ENCODE results near the gene AUTS2.
A peak's percentile ranks its signal among the peaks of the same experiment; 100 is the strongest.
"Not testable (repeated sequence)": the region's sequence is repeated elsewhere in the genome, so short reads cannot be mapped to it uniquely, and the experiment has no call there.

AUTS2 gene

DNA sequence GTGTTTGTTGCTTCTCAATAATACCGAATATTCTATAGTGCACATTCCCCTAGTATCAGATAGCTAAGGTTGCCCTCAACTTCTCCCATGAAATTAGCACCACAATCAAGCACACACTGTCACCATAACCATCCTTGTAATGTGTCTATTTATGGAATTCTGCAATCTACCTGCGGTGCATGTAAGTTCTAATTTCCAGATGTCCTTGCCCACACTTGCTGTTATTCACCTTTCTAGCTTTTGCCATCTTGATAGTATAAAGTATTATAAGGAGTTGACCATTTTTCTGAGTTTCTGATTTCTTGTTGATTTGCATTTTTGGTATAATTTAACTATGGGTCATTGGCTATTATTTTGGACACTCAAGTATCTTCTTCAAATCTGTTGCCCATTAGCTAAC, 1043.6 kb downstream of the AUTS2 start:
- no peak for FAIRE-seq

DNA sequence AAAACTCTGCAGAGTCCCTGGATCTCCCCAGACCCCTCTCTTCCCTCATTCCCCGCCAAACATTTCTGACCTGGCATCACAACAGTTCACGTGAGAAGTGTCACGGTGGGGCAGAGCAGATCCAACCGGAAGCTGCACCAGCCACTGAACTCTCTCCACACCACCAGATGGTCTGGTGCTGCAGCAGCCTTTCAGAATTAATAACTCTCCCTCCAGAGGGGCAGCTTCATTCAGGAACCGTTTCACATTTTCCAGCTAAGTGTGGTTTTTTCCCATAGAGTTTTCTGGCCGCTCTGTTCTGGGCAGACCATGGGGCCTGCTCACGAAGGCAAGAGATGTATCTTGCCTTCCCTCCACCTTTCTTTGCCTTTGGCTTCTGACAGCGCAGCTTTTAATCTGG, 1047.0 kb downstream of the AUTS2 start:
- DNase-seq (ENCODE audit: insufficient read length, low spot score) = no peak

More for the DNA sequence above, 1043.6 kb downstream of the AUTS2 start:
- no peak for DNase-seq (ENCODE audit: insufficient read length, low spot score)

DNA sequence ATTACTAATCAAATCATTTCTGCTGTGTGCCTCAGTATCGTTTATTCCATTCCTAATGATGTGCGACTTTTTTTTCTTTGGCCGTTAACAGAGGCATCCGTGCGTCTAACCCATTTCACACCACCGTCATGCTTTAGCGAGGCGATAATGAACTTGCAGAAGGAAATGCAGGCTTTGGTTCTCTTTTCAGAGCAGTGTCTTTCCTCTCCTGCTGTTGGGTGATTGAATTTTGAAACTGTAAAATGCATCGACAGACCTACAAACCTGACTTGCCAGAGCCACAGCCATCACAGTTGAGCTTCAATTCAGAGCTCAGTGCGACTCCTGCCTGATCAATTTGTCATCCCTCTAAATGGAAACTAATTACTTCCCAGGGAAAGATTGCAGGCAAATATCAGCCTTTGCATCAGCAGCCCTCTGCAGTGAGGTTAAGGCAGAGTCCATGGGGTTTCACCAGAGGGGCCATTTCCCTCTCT, 1047.6 kb downstream of the AUTS2 start:
- FAIRE-seq (no peak), DNase-seq (ENCODE audit: insufficient read length, low spot score) (no peak)

More for the DNA sequence above, 1047.0 kb downstream of the AUTS2 start:
- FAIRE-seq = no peak

DNA sequence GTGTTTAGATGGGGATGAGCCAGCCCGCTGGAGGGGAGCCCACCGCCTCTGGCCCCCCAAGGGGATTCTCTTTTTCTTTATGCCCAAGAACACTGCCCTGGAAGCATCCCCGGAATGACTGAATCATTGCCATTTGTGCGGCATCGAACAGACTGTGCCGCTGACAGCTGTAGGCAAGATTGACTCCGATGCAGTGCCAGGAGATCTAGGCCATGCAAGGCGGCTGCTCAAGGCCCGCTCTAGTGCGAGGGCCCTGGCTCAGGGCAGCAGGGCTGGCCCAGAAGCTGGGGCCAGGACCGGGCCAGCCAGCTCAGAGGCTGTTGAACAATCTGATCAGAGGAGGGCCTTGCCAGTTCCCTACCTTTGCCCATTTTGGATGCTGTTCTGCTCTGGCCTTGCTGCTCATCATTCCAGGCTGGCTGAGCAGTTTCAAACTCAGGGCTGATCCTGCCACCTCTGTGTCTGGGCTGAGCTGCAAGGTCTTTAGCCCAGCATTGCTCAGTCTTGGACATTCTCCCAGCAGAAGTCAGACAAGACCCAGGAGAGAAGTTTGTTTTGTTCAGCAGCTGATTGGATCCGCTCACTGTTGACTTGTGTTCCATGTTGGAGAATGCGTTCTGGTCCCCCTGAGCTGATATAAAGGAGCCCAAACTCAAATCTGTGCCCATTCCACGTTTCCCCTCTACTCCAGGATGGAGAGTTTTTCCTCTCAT, 1048.4 kb downstream of the AUTS2 start:
- DNase-seq (ENCODE audit: insufficient read length, low spot score) (no peak), FAIRE-seq (no peak)

DNA sequence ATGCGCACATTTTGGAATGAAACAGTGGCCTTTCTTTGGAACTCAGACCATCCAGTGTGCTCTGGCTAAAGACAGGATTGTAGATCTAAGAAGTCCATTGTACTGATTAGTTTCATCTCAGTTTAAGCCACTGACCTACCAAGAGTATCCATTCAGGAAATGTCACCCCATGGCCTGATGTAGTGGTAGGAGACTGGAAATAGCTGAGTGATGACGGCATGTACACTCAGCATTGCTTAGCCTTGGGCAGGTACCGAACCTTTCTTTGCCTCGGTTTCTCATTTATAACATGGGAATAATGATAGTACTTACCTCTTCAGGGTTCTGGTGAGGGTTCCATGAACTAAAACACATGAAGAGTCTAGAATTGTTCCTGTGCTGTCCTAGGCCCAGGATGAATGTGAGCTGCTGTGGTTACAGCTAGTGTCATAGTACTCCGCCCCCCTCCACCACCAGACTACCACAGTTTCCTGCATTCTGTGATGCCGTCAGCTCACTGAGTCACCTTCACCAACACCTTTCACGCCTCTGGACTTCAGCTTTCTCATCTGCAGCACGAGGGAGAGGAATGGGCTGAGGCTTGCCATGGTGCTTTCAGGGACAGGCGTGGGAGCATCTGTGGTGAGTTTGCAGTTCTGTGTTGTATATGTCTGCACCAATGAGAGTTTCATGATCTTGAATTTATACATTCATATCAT, 1049.7 kb downstream of the AUTS2 start:
- FAIRE-seq (no peak), DNase-seq (ENCODE audit: insufficient read length, low spot score) (peak; percentile 7)

DNA sequence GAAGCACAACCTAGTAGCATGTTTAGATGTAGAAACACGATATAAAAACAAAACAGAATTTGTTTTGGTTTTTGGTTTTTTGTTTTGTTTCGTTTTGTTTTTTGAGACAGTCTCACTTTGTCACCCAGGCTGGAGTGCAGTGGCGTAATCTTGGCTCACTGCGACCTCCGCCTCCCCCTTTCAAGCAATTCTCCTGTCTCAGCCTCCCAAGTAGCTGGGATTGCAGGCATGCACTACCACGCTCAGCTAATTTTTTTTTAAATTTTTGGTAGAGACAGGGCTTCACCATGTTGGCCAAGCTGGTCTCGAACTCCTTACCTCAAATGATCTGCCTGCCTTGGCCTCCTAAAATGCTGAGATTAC, 1050.2 kb downstream of the AUTS2 start:
- not testable (repeated sequence) for DNase-seq (ENCODE audit: insufficient read length, low spot score); FAIRE-seq

DNA sequence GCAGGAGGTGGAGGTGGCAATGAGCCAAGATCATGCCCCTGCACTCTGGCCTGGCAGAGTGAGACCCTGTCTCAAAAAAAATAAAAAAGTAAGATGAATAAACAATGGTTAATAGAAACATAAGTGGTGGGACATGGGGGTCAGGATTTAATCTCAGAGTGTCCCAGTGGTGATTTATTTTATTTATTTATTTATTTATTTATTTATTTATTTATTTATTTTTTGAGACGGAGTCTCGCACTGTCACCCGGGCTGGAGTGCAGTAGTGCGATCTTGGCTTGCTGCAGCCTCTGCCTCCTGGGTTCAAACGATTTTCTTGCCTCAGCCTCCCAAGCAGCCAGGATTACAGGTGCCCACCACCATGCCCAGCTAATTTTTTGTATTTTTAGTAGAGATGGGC, 1051.0 kb downstream of the AUTS2 start:
- FAIRE-seq = no peak

DNA sequence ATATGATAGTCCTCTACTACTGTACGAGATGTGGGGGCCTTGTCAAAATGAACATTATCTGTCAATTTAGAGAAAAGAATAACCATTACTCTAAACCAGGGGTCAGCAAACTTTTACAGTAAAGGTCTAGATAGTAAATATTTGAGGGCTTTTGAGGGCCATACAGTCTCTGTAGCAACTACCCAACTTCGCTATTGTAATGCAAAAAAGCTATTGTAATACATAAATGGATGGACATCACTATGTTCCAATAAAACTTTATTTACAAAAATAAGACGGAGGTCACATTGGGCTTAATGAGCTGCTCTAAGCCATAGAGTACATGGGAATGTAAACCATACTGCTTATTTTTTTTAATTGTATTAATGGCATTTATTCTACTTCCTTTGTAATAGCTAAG, 1055.9 kb downstream of the AUTS2 start:
- DNase-seq (ENCODE audit: insufficient read length, low spot score) = no peak
- no peak for FAIRE-seq

More for the DNA sequence above, 1051.0 kb downstream of the AUTS2 start:
- DNase-seq (ENCODE audit: insufficient read length, low spot score) = no peak

DNA sequence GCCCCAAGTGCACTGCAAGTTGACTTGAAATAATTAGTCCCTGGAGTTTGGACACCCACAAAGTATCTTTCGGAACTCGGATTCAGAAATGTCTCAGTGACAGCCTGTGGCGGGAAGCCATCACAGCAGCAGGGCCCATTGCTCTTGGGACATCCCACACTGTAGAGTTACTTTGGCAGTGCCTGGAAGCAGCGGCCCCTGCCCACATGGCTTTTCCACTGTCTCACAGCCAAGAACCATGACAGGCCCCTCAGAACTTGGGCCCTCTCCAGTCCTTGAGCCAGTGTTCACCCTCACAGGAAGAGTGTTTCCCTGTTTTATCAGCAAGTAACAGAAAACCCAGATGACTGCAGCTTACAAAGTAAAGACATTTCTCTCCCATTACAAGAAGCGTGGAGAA, 1056.7 kb downstream of the AUTS2 start:
- FAIRE-seq (no peak), DNase-seq (ENCODE audit: insufficient read length, low spot score) (no peak)

DNA sequence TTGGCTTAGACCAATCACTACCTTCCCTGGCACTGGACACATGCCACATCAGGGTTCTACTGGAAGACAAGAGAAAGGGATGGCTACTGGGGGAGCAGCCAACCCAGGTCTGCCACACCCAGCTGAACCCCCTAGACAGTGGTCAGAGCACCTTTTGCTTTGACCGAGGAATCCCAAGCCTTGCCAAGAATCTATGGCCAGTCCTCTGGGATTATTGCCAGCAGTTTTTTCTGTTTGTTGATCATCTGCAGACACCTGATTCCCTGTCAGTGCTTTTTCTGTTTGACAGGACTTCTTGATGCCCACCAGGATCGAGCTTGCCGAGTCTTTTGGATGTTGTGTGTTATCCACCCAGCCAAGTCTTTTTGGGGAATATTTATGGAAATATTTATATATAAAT, 1057.4 kb downstream of the AUTS2 start:
- DNase-seq (ENCODE audit: insufficient read length, low spot score) (no peak), FAIRE-seq (no peak)

DNA sequence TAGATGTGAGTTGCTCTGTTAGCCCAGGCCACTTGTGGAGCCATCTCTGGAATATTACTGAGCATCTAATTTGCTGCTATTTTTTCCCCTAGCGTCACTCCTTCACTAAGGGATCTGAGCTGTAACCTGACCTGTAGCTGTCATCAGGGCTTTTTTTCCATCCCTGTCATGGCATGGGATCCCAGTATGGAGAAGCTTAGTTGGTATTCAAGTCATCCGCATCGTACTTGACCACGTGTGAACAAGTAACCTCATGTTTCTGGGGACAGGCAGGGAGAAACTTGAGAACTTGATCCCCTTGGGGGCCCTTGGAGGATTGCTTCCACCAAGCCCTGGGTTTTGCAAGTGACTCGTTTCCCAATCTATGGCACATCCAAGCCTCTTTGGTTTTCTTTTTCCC, 1059.3 kb downstream of the AUTS2 start:
- FAIRE-seq = no peak
- DNase-seq (ENCODE audit: insufficient read length, low spot score) = no peak

DNA sequence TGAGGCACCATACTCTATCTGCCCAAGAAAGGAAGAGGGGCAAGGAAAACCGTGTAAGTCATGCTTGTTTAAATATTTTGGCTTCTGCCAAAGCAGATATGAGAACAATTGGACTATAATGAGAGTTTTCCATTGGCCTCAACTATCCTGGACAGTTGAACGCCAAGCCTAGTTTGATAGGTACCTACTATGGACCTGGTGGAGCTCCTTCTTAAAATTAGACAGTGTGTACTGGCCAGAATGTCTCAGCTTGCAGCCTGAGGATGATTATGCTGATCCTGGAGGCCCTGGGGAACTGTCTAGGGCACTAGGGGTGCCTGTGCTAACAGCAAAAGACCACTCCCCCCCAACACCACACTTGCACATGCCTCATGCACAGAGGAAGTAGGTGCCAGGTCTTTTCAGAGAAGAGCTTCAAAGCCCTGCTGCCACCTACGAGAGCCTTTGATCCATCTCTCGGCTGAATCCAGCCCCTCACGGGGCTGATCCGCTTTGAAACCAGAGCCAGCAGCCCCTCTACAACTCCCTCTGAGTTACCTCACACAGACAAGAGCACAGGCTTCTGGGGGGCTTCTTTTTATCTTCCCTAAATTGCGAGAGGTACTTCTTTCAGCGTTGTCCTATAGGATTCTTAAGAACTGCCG, 1059.8 kb downstream of the AUTS2 start:
- FAIRE-seq (no peak), DNase-seq (ENCODE audit: insufficient read length, low spot score) (no peak)

DNA sequence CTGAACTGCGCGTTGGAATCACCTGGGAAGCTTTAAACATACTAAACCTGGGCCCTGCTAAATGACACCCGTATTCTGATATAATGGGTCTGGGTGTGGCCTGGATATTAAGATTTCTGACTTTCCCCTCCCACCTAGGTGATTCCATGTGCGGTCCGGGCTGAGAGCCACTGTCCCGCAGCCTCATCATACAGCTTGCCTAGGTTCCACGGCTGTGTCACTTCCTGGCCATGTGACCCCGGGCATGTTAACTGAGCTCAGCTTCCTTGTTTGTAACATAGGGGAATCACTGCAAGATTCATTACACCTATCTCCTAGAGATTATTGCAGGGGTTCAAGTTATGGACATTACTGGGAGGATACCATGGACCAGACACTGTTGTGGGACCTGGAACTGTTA, 1061.0 kb downstream of the AUTS2 start:
- FAIRE-seq = no peak
- no peak for DNase-seq (ENCODE audit: insufficient read length, low spot score)

DNA sequence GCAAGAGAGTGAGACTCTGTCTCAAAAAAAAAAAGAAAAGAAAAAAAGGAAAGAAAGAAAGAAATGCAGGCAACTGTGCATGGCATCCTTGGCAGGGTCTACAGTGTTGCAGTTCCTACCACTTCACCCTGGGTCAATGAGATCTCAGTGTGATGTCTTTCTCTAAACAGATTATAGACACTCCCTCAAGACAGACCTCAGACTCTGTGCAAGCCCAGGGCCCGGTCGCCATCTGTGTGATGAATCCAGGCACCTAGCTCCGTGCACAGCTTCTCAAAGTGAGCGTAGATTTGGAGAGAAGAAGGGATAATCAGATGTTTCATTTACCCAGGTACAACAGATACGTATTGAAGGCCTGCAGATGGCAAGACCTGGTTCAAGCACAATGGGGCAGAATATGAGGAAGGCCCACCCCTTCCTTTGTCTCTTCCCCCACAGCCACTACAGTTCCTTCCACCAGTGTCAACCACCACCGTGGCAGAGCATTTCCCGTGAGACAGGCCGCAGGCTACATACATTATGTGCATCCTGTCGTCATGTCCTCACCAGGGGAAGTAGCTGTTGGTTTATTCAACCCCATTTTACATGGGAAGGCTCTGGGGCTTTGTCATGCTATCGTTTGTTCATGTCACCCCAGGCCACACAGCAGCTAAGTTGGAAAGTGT, 1062.0 kb downstream of the AUTS2 start:
- no peak for FAIRE-seq
- no peak for DNase-seq (ENCODE audit: insufficient read length, low spot score)

DNA sequence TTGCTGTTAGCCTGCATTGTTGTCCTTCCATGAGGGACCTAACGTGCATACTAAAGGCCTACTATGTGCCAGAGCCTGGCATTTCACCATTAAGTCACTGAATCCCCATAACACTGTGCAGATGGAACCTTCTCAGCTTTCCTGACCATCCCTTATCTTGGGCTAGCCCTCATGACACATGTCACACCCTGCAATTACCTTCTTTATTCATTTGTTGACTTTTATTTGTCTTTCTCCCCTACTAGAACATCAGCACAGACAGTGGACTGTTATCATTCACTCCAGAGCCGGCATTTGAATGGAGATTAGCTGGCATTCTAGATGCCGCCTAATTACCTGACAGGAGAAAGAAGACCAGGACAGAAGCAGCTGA, 1062.5 kb downstream of the AUTS2 start:
- no peak for DNase-seq (ENCODE audit: insufficient read length, low spot score)
- FAIRE-seq = no peak

DNA sequence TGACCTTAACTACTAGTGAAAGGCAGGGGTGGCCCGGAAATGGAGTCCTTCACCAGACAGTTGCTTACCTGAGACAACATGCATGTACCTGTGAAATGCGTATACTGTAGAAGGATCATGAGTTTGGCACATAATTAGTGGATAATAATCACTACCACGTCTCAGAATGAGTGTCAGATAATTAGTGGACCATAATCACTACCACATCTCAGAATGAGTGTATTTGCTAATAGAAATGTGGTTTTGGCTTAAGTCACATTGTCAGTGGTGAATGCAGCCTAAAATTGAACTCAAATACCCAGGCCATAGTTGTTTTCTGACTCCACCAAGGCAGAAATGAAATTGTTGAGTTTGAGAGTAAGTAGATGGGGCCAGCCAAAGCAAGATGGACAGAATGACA, 1065.4 kb downstream of the AUTS2 start:
- no peak for DNase-seq (ENCODE audit: insufficient read length, low spot score)
- FAIRE-seq = no peak

DNA sequence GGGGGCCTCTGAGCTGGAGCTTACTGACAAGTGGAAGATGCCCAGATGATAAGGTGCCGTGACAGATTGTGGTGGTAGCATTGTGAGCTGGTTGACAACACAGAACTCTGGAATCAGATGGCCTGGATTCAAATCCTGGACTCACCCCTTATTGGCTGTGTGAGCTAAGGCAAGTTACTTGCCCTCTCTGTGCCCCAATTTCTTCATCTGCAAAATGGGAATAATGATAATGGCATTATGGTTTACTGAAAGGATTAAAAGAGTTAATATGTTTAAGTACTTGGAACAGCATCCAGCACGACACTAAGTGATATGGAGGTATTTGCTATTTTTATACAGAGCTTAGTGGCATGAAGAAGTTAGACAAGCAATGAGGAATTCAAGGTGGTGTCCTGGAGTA, 1067.7 kb downstream of the AUTS2 start:
- FAIRE-seq = no peak
- DNase-seq (ENCODE audit: insufficient read length, low spot score) = no peak

DNA sequence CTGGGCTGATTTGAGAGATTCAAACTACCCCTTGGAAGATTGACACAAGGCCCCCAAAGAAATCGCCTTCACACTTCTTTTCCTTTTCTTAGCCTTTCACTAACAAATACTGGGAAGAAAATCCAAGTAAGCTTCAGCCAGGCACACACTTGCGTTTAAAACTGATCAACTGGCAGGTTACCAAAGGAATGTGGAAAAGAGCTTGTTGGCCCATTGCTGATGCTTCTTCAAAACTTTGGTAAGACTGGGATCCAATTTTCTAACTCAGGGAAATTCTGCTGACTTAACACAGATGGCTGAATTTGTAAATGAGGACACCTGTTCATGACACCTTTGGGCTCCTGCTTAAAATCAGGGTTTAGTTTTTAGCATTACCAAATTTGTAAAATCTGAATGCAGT, 1069.1 kb downstream of the AUTS2 start:
- no peak for FAIRE-seq
- no peak for DNase-seq (ENCODE audit: insufficient read length, low spot score)

DNA sequence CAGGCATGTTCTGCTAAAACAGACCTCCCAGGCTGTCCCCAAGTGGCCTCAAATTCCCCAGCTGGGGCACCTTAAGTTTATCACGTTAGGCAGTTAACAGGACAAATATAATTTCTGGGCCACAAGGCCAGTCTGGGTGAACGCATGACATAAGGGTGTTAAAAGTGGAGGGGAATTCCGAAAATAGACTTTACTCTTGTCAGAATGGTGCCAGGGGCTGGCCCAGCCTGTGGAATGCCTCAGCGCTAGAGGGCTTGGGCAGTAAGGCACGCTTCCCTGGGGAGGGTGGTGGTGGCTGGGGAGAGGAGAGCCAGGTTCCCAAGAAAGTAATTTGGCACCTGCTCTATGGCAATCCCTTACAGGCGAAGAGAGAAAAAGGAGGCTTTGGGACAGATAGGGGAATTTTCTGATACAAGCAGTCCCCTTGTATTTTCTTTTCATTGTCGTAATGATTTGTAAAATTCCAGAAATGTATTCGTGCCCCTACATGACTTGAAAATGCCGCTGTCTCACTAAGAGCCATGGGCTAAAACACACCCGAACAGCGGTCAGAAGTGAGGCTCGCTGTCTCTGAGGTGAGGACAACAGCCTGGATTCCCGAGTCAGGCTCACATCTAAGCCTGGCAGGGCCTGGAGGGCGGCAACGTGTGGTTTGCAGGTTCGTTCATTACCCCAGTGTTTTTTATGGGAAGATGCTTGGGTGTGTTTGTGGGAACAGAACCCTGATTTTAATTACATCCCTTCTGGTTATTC, 1070.5 kb downstream of the AUTS2 start:
- DNase-seq (ENCODE audit: insufficient read length, low spot score) (no peak), FAIRE-seq (no peak)

DNA sequence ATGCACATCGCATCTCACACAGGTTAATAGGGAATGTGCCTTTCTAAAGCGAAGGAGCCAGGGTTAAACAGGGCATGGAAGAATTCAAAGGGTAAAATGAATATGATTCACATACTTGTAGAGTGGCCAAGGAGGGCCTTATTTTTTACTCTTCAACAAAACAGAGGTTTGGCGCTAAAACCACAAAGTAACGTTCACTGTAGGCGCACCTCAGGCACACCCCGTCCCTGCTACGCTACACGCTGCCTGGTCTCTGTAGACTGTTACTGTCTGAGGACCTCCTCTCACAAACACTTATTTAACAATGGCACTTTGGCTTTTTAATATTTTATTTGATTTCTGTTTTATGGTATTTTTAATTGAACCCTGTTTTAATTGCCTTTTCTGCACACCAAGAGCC, 1071.6 kb downstream of the AUTS2 start:
- DNase-seq (ENCODE audit: insufficient read length, low spot score) = no peak
- FAIRE-seq = no peak

DNA sequence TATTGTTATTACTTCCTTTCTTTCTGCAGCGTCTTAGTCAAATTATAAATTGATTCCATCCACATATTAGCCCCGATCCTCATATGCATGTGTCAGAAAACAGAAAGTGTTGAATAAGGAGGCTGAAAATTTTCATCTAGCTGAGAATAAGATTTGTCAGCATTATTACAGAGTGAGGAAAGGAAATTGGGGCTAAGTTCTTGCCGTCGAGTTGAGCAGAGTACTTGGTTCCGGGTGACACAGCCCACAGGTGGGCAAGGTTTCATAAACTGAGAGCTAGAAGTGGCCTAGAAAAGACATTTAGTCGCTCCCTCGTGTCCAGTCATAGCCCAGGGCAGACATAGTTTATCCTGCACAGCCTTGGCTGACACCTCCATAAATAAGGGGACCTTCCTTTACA, 1072.0 kb downstream of the AUTS2 start:
- FAIRE-seq (no peak), DNase-seq (ENCODE audit: insufficient read length, low spot score) (no peak)

Measured in GM19239 (cell line).